ENCODE measurements around the gene CLMP.

CLMP gene

DNA sequence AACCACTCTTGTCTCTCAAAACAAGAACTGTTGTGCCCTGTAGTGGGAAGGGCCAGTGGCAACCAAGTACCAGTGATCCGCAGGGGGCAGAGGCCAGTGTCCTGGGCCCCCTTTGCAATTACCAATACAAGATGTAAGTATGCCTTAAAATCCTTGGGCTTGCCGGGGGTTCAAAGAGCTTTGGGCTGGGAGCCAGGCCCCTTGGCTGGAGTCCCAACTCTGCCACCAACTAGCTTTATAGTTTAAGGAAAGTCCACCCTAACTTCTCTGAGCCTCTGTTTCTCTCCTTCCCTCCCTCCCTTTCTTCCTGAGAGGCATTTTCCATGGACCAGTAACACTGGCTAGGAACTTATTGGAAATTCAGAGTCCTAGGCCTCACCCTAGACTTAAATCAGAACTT lies 15.5 kb downstream of the CLMP start:
- Histone ChIP-seq H3K27ac (no peak overlapping the region), H3K27me3 (no peaks in the 10 kb centered on the region), H3K4me3 (no peak overlapping the region), H3K9me3 (replicated peaks in 1 of 11) (no peaks in the 10 kb centered on the region), H3K9ac (no peak overlapping the region), H3K4me2 (no peak overlapping the region), H3K36me3 (no peaks in the 10 kb centered on the region), H3K4me1 (peaks cover 0 to under 1% (median 0%) of the 10 kb centered on the region in 10 experiments; a peak in 1 of 20 replicates), H4K20me1 (no peaks in the 10 kb centered on the region)
- TF ChIP-seq Cebpa-rat (IDR thresholded peaks at IDR 0.05), result no peak

DNA sequence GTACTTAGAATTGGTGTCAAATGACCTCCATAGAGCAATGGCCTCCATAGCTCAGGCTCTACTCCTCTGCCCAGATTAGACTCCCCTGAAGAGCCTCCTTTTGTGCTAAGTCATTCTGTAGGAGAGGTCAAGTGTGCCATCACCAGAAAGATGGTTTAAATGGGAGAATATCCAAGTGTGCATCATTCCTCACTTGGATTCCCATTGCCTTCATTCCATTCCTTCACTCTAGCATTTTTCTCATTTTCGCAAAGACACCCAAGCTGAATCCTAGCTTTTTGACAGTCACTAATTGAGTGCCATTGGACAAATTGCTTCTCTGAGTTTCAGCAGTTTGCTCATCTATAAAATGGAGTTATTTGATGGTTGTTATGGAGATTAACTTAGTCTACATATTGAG lies 16.9 kb downstream of the CLMP start:
- H3K36me3 ChIP-seq, result no peaks in the 10 kb centered on the region
- H3K4me3 ChIP-seq, result no peak overlapping the region
- peaks cover 0 to 5% (median 0%) of the 10 kb centered on the region in 10 experiments; a peak in 1 of 20 replicates for H3K4me1 ChIP-seq
- H3K9me3 ChIP-seq (replicated peaks in 1 of 11), result no peaks in the 10 kb centered on the region
- H4K20me1 ChIP-seq, result no peaks in the 10 kb centered on the region
- no peak for TF ChIP-seq Cebpa-rat (IDR thresholded peaks at IDR 0.05)
- H3K9ac ChIP-seq, result no peak overlapping the region
- no peaks in the 10 kb centered on the region for H3K27me3 ChIP-seq
- H3K4me2 ChIP-seq, result no peak overlapping the region
- H3K27ac ChIP-seq, result no peak overlapping the region

DNA sequence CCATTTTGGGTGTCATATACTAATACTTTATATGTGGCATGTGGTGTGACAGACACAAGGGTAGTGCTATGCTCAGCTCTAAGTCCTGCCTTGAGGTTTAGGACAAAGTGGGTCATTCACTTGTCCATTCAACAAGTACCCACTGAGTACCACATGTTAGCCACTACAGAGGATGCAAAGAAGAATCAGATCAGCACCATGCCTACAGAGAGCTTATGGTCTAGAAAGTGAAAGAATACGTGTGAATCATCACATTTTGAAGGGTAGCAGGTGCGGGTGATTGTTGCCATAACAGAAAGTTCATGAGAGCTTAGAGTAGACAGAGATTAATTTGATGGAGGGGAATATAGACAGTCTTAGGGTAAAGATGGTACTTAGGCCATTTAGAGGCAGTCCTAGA lies 18.3 kb downstream of the CLMP start:
- Histone ChIP-seq H3K36me3 (no peaks in the 10 kb centered on the region), H3K27ac (no peak overlapping the region), H3K9me3 (replicated peaks in 1 of 11) (no peaks in the 10 kb centered on the region), H3K4me1 (peaks cover 0 to 5% (median 0%) of the 10 kb centered on the region in 10 experiments; a peak in 1 of 20 replicates), H3K4me2 (no peak overlapping the region), H3K27me3 (no peaks in the 10 kb centered on the region), H4K20me1 (no peaks in the 10 kb centered on the region), H3K9ac (no peak overlapping the region), H3K4me3 (no peak overlapping the region)
- TF ChIP-seq Cebpa-rat (IDR thresholded peaks at IDR 0.05), result no peak

DNA sequence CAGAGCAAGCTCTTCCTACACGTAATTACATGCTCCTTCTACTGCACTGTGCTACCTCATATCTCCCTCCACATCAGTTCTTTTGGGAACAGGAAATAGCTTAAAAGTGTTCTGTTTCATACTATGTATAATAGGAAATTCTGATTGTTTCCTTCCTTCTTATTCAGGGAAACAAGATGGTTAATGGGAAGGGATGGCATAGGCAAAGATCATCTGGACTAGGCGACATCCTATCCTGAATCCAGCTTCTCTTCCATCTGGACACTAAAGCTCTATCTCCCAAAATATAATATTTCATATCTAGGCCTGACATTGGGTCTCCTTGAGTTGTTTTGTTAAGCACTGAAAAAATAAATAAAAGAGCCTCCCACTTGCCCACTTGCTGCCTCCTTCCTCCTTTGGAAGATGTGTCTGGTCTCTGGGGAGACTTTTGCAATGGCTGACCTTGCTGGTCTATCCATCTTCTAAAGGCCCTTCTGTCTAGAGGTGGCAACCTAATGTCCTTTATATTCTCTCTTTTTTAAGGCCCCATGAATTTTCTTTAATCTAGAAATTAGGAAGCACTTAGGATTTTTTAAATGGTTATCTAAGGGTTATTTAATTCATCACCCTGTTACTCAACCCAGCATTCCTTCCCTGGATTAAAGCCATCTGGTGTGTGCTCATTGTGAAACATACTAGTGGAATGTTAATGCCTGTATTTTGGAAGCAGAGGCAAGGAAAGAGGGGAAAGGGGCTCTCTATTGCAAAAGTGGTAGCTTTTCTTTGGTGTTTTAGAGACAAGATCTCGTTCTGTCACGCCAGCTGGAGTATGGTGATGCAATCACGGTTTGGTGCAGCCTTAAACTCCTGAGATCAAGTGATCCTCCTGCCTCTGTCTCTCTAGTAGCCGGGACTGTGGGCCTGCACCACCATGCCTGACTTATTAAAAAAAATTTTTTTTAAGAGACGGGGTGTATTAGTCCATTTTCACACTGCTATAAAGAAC lies 20.6 kb downstream of the CLMP start:
- Histone ChIP-seq H3K9me3 (replicated peaks in 1 of 11) (no peaks in the 10 kb centered on the region), H3K4me2 (no peak overlapping the region), H3K4me1 (peaks cover 0 to 11% (median 0%) of the 10 kb centered on the region in 10 experiments; a peak in 3 of 20 replicates), H3K27me3 (no peaks in the 10 kb centered on the region), H4K20me1 (no peaks in the 10 kb centered on the region), H3K4me3 (no peak overlapping the region), H3K9ac (no peak overlapping the region), H3K36me3 (no peaks in the 10 kb centered on the region), H3K27ac (no peak overlapping the region)
- peak in 1 of 11 experiments; percentile 50; a peak in 1 of 22 replicates for TF ChIP-seq Cebpa-rat (IDR thresholded peaks at IDR 0.05)

DNA sequence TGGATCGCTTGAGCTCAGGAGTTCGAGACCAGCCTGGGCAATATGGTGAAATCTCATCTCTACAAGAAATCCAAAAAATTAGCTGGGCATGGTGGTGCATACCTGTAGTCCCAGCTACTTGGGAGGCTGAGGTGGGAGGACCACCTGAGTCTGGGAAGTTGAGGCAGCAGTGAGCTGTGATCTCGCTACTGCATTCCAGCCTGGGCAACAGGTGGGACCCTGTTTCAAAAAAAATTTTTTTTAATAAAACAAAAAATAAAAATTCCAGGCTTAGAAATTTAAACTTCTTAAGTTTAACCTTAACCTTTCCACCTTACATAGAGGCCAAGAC lies 21.2 kb downstream of the CLMP start:
- Histone ChIP-seq H3K4me1 (peaks cover 0 to 11% (median 0%) of the 10 kb centered on the region in 10 experiments; a peak in 4 of 20 replicates), H3K9me3 (replicated peaks in 1 of 11) (no peaks in the 10 kb centered on the region), H3K4me2 (no peak overlapping the region), H3K36me3 (no peaks in the 10 kb centered on the region), H4K20me1 (no peaks in the 10 kb centered on the region), H3K9ac (no peak overlapping the region), H3K27ac (no peak overlapping the region), H3K27me3 (no peaks in the 10 kb centered on the region), H3K4me3 (no peak overlapping the region)
- TF ChIP-seq Cebpa-rat (IDR thresholded peaks at IDR 0.05), result no peak

DNA sequence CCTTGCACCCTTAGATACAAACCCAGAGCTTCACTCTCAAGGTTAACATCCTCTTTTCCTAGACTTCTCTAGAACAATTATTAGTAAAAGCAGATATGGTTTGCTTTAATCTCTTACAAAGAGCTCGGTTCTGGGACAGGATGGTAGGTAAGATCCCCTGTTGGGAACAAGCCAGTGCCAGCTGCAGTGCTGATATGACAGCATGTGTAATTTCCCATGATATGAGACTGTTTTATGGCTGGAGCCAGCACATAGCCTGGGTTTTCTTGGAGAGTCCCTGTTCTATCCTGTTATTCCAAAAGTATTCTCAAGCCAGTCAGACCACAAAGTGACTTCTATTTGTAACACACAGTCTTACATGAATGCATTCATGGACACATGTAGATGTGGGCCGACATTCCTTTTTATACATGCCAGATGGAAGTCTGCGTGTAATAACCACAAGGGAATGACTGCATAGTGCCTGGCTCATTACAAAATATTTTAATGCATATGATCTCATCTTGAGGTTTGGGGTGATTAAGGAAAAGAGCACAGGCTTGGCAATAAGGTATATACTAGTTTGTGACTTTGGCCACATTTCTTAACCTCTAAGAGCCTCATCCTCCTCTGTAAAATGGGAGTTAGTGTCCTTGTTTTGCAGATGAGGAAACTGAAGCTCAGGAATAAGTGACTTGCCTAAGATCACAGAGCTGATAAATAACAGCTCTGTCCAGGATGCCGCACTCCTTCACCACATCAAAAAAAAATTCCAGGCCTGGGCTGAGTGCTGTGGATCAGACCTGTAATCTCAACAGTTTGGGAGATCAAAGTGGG lies 21.8 kb downstream of the CLMP start:
- Histone ChIP-seq H3K4me3 (no peak overlapping the region), H3K9me3 (replicated peaks in 1 of 11) (no peaks in the 10 kb centered on the region), H3K36me3 (no peaks in the 10 kb centered on the region), H3K27ac (no peak overlapping the region), H3K27me3 (no peaks in the 10 kb centered on the region), H4K20me1 (no peaks in the 10 kb centered on the region), H3K9ac (no peak overlapping the region), H3K4me1 (peaks cover 0 to 12% (median 0%) of the 10 kb centered on the region in 10 experiments; a peak in 4 of 20 replicates), H3K4me2 (no peak overlapping the region)
- TF ChIP-seq Cebpa-rat (IDR thresholded peaks at IDR 0.05), result no peak

DNA sequence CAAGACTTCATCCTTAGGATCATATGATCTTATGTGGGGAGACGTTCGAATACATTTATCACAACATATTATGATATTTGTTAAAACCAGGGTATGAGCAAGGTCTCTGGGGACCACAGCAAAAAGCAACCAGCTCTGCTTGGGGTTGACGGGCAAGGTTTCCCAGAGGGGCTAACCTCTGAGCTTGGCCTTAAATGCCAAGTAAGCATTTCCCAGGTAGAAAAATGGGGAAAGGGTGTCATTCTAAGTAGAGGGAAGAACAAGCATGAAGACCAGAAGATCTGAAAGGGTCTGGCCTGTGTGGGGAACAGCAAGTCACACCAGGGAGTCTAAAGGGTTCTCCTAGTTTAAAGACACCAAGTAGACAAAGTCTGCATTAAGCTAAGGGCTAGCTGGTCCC lies 24.1 kb downstream of the CLMP start:
- Histone ChIP-seq H3K4me3 (no peak overlapping the region), H3K4me1 (peaks cover 0 to 12% (median 0%) of the 10 kb centered on the region in 10 experiments; a peak in 4 of 20 replicates), H3K27me3 (no peaks in the 10 kb centered on the region), H3K36me3 (no peaks in the 10 kb centered on the region), H3K4me2 (no peak overlapping the region), H3K9ac (no peak overlapping the region), H3K9me3 (replicated peaks in 1 of 11) (no peaks in the 10 kb centered on the region), H3K27ac (no peak overlapping the region), H4K20me1 (no peaks in the 10 kb centered on the region)
- no peak for TF ChIP-seq Cebpa-rat (IDR thresholded peaks at IDR 0.05)

DNA sequence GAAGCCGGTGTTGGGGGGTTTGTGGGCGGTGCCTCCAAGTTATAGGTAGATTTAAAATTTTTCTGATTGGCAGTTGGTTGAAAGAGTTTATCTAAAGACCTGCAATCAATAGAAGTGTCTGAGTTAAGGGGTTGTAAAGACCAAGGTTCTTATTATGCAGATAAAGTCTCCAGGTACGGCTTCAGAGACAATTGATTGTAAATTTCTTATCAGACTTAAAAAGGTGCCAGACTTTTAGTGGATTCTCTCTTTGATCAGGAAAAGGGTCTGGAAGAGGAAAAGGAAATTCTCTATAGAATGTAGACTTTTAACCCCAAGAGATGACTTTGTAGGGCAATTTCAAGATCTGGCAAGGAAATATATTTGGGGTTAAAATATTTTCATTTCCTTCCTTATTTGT lies 25.2 kb downstream of the CLMP start:
- no peak overlapping the region for H3K27ac ChIP-seq
- no peak overlapping the region; a peak in 1 of 22 replicates for H3K4me2 ChIP-seq
- no peaks in the 10 kb centered on the region for H3K9me3 ChIP-seq (replicated peaks in 1 of 11)
- H4K20me1 ChIP-seq, result no peaks in the 10 kb centered on the region
- H3K36me3 ChIP-seq, result no peaks in the 10 kb centered on the region
- H3K4me3 ChIP-seq, result no peak overlapping the region
- TF ChIP-seq Cebpa-rat (IDR thresholded peaks at IDR 0.05), result no peak
- peaks cover 0 to 12% (median 0%) of the 10 kb centered on the region in 10 experiments; a peak in 4 of 20 replicates for H3K4me1 ChIP-seq
- H3K27me3 ChIP-seq, result no peaks in the 10 kb centered on the region
- H3K9ac ChIP-seq, result no peak overlapping the region

DNA sequence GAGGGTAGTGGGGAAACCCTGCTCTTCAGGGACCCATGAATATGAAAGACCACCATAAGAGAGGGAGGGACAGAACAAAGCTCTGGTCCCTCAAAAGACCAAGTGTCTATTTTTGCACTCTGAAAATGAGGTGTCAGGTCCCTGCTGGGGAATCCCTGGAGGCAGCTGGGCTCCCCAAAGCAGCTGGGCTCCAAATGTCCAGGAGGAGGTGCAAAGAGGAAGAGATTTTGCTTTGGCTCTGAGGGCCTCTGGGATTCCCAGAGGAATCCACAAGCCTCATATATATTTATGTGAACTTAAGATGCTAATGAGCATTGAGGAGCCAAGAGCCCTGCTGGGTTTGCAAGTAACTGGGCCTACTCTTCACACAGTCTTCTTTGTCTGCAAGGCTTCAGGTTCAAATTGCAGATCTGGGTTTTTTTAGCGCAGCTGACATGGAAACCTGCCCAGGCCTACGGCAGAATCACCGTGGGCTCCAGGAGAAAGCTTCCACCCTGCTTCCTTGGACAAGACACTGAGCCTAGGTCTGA lies 26.0 kb downstream of the CLMP start:
- H4K20me1 ChIP-seq, result no peaks in the 10 kb centered on the region
- TF ChIP-seq Cebpa-rat (IDR thresholded peaks at IDR 0.05), result no peak
- H3K9ac ChIP-seq, result no peak overlapping the region
- H3K36me3 ChIP-seq, result no peaks in the 10 kb centered on the region
- no peak overlapping the region for H3K27ac ChIP-seq
- no peaks in the 10 kb centered on the region for H3K9me3 ChIP-seq (replicated peaks in 1 of 11)
- H3K4me1 ChIP-seq, result peaks cover 0 to 12% (median 0%) of the 10 kb centered on the region in 10 experiments; a peak in 3 of 20 replicates
- no peak overlapping the region for H3K4me3 ChIP-seq
- no peaks in the 10 kb centered on the region for H3K27me3 ChIP-seq
- peak overlapping the region in 3 of 11 experiments; percentile 8 to 27 (median 23); a peak in 5 of 22 replicates for H3K4me2 ChIP-seq

All from BLaER1 treated with 17β-estradiol and CSF1 and Interleukin-3, amounts not matched to agents 10 nM and 100 nM (cell line).